Peyer's patch (tissue), 4 donors: ENCODE measurements around the gene EFTUD2. TPM values are rescaled to one million over a fixed set of nuclear protein-coding genes. Genes with fewer than 3 reads are reported as not detected.
A peak's percentile ranks its signal among the peaks of the same experiment; 100 is the strongest.

Experiments used
- DNase-seq, 3 donors: peaks; one replicate each; pipeline ENCODE4 v3.0.0-alpha.2; 2017 to 2019
- H3K27ac ChIP-seq, 4 donors: fragments of 200-600 bp; sonication (generic); one replicate each; pipeline ENCODE4 v1.5.1; 2016 to 2019
- H3K27me3 ChIP-seq, 2 donors: fragments of 200-600 bp; sonication (generic); one replicate each; pipeline ENCODE4 v1.5.1; 2019
- H3K36me3 ChIP-seq, 3 donors: fragments of 200-600 bp; sonication (generic); one replicate each; pipeline ENCODE4 v1.5.1; 2016 to 2019
- H3K4me1 ChIP-seq, 4 donors: fragments of 200-600 bp; sonication (generic); one replicate each; pipeline ENCODE4 v1.5.1; 2016 to 2019
- H3K4me3 ChIP-seq, 4 donors: fragments of 200-600 bp; sonication (generic); 1 replicate in 3 of 4; 2 replicates in 1 of 4; pipeline ENCODE4 v1.5.1; 2016 to 2019; ENCODE audit warnings: mild to moderate bottlenecking in 1 of 4
- H3K9me3 ChIP-seq, 4 donors: fragments of 200-600 bp; sonication (generic); one replicate each; pipeline ENCODE4 v1.5.1; 2016 to 2019; ENCODE audit warnings: mild to moderate bottlenecking in 1 of 4
- POLR2A ChIP-seq, 2 donors: fragments of 450-650 bp; IDR thresholded peaks; one replicate each; pipeline ENCODE4 v1.5.1; 2017; ENCODE audit warnings: antibody characterized with exemption in 2 of 2, mild to moderate bottlenecking in 2 of 2, moderate library complexity in 2 of 2
- total RNA-seq, 4 donors: library from RNA; depleted of rRNA; stranded (reverse); fragments of >200 nt; gene quantifications; one replicate each; pipeline ENCODE4 v1.1.0, GENCODE V29; 2016
- TF ChIP-seq, protein P1 (sequence below), 6 experiments: fragments of 450-650 bp in 4 of 6; fragments of 200-600 bp in 2 of 6; sonication (generic) in 1 of 6; IDR thresholded peaks; one replicate each; pipeline ENCODE4 v1.5.1; 2017 to 2019; ENCODE audit warnings: antibody characterized with exemption in 6 of 6, mild to moderate bottlenecking in 3 of 6, moderate library complexity in 1 of 6

EFTUD2 gene
- total RNA-seq, 4 donors from 2014 or later, result 43.3 to 176 (median 69.8) TPM

DNA sequence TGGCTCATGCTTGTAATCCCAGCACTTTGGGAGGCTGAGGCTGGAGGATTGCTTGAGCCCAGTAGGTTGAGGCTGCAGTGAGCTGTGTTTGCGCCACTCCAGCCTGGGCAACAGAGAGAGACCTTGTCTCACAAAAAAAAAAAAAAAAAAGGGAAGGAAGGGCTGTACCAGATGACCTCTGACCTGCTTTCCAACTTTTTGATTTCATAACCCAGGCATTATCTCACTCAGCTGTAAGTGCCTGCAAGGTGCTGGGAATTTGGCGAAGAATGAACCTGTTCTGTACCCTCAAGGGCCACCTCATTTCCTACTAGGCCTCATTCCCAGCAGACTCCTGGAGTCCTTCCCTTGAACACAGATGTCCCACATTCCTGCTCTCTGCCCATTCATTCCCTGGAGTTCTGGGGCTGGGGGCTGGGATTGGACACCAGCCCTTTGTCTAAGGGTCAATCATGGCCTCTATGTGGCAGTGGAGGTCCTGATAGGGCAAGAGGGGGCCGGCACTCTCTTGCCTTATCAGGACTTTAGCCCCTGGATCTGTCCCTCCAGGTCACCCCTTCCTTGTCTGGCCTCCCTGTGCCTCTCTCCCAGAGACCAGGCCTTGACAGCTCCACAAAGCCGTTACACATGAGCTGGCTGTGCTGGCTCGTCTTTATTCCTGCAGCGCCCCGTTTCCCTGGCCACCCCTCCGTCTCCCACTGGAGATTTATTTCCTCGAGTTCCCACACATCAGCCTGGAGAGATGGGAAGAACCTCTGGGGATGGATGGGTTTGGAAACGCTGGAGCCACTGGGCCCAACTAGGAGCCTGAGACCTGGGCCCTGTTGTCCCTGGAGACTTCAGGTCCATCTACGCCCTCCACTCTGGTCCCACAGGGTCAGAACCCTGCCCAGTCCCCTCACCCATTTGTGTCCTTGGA is 16.9 kb upstream of the EFTUD2 start:
- Histone ChIP-seq H3K27me3 (no peaks in the 10 kb centered on the region), H3K27ac (peak overlapping the region in 1 of 4 donors; percentile 5), H3K4me3 (no peak overlapping the region), H3K9me3 (no peaks in the 10 kb centered on the region), H3K36me3 (no peaks in the 10 kb centered on the region), H3K4me1 (peaks cover 0 to 7% (median 2%) of the 10 kb centered on the region in 4 donors)
- TF ChIP-seq, protein P1, sequence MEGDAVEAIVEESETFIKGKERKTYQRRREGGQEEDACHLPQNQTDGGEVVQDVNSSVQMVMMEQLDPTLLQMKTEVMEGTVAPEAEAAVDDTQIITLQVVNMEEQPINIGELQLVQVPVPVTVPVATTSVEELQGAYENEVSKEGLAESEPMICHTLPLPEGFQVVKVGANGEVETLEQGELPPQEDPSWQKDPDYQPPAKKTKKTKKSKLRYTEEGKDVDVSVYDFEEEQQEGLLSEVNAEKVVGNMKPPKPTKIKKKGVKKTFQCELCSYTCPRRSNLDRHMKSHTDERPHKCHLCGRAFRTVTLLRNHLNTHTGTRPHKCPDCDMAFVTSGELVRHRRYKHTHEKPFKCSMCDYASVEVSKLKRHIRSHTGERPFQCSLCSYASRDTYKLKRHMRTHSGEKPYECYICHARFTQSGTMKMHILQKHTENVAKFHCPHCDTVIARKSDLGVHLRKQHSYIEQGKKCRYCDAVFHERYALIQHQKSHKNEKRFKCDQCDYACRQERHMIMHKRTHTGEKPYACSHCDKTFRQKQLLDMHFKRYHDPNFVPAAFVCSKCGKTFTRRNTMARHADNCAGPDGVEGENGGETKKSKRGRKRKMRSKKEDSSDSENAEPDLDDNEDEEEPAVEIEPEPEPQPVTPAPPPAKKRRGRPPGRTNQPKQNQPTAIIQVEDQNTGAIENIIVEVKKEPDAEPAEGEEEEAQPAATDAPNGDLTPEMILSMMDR (IDR thresholded peaks at IDR 0.05), result no peak
- TF ChIP-seq POLR2A (IDR thresholded peaks at IDR 0.05), result no peak
- DNase-seq, result peak in 2 of 3 donors; percentile 18 to 21

DNA sequence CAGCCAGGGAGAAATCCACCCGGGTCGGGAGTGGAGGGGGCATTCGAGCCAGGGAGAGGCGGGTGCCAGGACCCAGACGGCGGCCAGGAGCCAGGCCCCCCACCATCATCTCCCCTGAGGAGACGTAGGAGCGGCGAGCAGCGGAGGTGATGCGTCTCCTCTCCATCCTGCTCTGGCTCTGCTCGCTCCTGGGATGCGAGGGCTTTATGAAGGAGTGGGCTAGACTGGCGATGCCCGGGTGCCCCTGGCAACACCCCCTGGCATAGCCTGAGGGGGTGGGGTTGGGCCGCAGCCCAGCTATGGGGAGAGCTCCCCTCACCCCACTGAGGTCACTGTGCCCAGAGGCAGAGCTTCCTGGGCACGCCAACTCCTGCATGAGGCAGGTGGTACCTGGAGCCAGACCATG is 16.1 kb upstream of the EFTUD2 start, which contains the start of gene GFAP:
TSS of gene GFAP (minus strand) at position 180 of the 406 bp plus-strand sequence. CDS start at position 166, 14 bp downstream.
- Histone ChIP-seq H3K4me3 (no peak within 1 kb of the TSS), H3K36me3 (no peaks in the 10 kb centered on the region), H3K27me3 (no peaks in the 10 kb centered on the region), H3K9me3 (no peaks in the 10 kb centered on the region), H3K4me1 (peaks cover 0 to 7% (median 2%) of the 10 kb centered on the region in 4 donors), H3K27ac (peak within 1 kb of the TSS in 1 of 4 donors; percentile 5)
- DNase-seq, result no peak
- TF ChIP-seq POLR2A (IDR thresholded peaks at IDR 0.05), result no peak
- TF ChIP-seq, protein P1 (IDR thresholded peaks at IDR 0.05), result no peak

DNA sequence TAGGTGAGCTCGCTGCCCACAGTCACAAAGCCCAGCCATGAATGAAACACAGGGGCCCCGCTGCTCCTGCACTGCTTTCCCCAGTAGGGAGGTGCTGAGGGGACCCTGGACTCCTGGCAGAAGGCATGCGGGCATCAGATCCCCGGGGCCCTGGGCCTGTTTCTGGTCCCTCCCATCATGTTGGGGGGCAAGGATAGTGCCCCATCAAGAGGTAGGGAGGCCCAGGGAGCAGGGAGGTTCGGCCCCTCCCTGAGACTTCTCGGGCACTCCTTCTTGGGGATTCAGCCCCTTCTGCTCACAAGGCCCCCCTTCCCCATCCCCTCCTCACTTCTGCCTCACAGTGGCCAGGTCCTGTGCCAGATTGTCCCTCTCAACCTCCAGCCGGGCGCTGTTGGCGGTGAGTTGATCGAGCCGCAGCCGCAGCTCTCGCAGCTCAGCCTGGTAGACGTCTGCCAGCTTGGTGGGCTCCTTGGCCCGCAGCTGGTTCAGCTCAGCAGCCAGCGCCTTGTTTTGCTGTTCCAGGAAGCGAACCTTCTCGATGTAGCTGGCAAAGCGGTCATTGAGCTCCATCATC is 15.5 kb upstream of the EFTUD2 start:
- no peak for DNase-seq
- no peak overlapping the region for H3K27ac ChIP-seq
- no peak overlapping the region for H3K4me3 ChIP-seq
- TF ChIP-seq, protein P1 (IDR thresholded peaks at IDR 0.05), result no peak
- TF ChIP-seq POLR2A (IDR thresholded peaks at IDR 0.05), result no peak
- H3K4me1 ChIP-seq, result peaks cover 0 to 7% (median 2%) of the 10 kb centered on the region in 4 donors
- no peaks in the 10 kb centered on the region for H3K9me3 ChIP-seq
- H3K36me3 ChIP-seq, result no peaks in the 10 kb centered on the region
- no peaks in the 10 kb centered on the region for H3K27me3 ChIP-seq

DNA sequence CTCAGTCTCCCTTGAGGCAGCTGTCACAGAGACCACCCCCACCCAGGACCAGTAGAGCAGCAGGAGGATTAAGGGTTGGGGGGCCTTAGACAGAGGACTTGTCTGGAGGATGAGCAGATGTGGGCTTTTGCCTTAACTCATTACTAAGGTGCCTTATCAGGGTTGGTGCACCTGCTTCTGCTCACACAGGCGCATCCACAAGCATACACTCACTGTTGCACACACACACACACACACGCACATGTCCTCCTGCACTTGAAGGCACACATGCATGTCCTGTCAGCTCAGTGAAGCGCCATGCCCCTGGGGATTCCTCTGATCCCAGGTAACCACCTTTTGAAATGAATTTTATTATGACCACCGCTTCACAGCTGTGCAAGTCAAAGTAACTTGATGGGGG is 14.9 kb upstream of the EFTUD2 start:
- TF ChIP-seq POLR2A (IDR thresholded peaks at IDR 0.05), result no peak
- TF ChIP-seq, protein P1 (IDR thresholded peaks at IDR 0.05), result no peak
- DNase-seq, result no peak
- H3K9me3 ChIP-seq, result no peaks in the 10 kb centered on the region
- no peaks in the 10 kb centered on the region for H3K36me3 ChIP-seq
- H3K27me3 ChIP-seq, result no peaks in the 10 kb centered on the region
- no peak overlapping the region for H3K4me3 ChIP-seq
- H3K4me1 ChIP-seq, result peaks cover 0 to 7% (median 2%) of the 10 kb centered on the region in 4 donors
- H3K27ac ChIP-seq, result no peak overlapping the region

DNA sequence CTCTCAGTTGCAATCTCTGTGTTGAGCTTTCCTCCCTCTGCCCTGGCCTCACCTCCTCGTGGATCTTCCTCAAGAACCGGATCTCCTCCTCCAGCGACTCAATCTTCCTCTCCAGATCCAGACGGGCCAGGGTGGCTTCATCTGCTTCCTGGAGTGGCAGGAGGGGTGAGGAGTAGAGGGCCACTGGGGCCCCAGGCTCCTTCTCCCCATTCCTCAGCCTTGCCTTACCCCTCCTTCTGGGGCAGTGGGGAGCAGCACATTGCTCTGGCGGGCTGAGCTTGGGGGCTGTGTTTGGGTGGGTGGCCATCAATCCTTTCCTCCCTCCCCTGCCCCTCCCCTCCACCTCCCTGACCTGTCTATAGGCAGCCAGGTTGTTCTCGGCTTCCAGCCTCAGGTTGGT is 14.4 kb upstream of the EFTUD2 start:
- TF ChIP-seq, protein P1 (IDR thresholded peaks at IDR 0.05), result no peak
- TF ChIP-seq POLR2A (IDR thresholded peaks at IDR 0.05), result no peak
- Histone ChIP-seq H3K27ac (no peak overlapping the region), H3K4me1 (peaks cover 0 to 7% (median 2%) of the 10 kb centered on the region in 4 donors), H3K9me3 (no peaks in the 10 kb centered on the region), H3K36me3 (no peaks in the 10 kb centered on the region), H3K27me3 (no peaks in the 10 kb centered on the region), H3K4me3 (no peak overlapping the region)
- no peak for DNase-seq
